Activated CD4-positive, alpha-beta memory T cell treated with anti-CD3 and anti-CD28 coated beads, Interleukin-2, amount 10 ng/mL, durations not matched to agents 7 days and 5 days (primary cell): ENCODE results near the gene PRKCA. TPM values are rescaled to one million over a fixed set of nuclear protein-coding genes. Genes with fewer than 3 reads are reported as not detected.
"Not testable (repeated sequence)": the region's sequence is repeated elsewhere in the genome, so short reads cannot be mapped to it uniquely, and the experiment has no call there.

Experiments used
- CTCF ChIA-PET: fragments of 350-600 bp; sonication (Branson Sonifier 250); formaldehyde crosslinking; loops from one replicate; lab custom pipeline; 2021; ENCODE audit warnings: antibody characterized with exemption, inconsistent platforms; lab: Charles Lee
- POLR2A ChIA-PET: fragments of 350-600 bp; sonication (Branson Sonifier 250); formaldehyde crosslinking; loops from one replicate; lab custom pipeline; 2021; ENCODE audit warnings: antibody characterized with exemption; lab: Charles Lee
- DNase-seq: peaks from one replicate; pipeline ENCODE4 v3.0.0-alpha.2; 2020
- H3K27ac Mint-ChIP-seq: one replicate; pipeline ENCODE4 v1.8.0; 2021; ENCODE audit warnings: mild to moderate bottlenecking, mixed read lengths
- H3K27me3 Mint-ChIP-seq: one replicate; pipeline ENCODE4 v1.8.0; 2021; ENCODE audit warnings: mixed read lengths
- H3K36me3 Mint-ChIP-seq: one replicate; pipeline ENCODE4 v1.8.0; 2021; ENCODE audit warnings: low read depth, mixed read lengths
- H3K4me1 Mint-ChIP-seq: one replicate; pipeline ENCODE4 v1.8.0; 2021; ENCODE audit warnings: mixed read lengths
- H3K4me3 Mint-ChIP-seq: one replicate; pipeline ENCODE4 v1.8.0; 2021; ENCODE audit warnings: mild to moderate bottlenecking, mixed read lengths
- H3K9me3 Mint-ChIP-seq: one replicate; pipeline ENCODE4 v1.8.0; 2021; ENCODE audit warnings: mixed read lengths
- total RNA-seq, 2 experiments: library from RNA; stranded (reverse); gene quantifications; one replicate each; pipeline ENCODE4 v1.2.3, GENCODE V29; 2021

PRKCA gene
- total RNA-seq, 2 experiments from 2014 or later: 57.6 to 61.3 TPM

DNA sequence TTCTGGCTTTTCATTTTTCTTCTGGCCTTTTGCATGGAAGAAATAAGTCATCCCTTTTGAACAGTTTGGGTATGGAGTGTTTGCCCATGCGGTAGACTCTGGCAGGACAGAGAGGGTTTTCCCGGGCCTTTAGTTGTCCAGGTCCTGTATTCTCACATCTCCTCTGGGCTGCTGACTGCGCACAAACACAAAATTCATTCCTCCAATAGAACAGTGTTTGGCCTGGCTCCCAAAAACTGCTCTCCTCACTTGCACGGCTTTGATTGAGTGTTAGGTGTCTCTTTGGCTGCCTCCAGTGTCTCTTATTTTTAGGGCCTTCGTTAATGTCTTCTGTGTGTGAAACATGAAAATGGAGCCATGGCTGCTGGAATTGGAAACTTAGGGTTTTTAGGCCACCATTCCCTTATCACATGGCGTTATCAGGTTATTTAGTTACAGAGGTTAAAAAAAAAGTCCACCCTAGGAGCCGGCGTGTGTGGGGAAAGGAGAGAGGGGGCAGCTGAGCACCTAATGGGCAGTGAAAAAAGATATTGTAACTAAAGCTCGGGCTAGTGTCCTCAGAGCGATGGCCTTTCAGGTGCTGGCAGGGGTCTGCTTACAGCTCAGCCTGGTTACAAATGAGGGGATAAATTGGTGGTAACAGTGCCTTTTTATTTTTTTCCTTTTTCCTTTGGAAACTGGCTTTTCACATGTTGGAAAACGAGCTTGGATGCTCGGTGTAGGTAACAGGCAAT, 47.3 kb downstream of the PRKCA start:
- Mint-ChIP-seq H3K27ac (no peak overlapping the region), H3K9me3 (no peaks in the 10 kb centered on the region), H3K36me3 (peaks cover 4% of the 10 kb centered on the region), H3K4me3 (no peak overlapping the region), H3K4me1 (peaks cover 66% of the 10 kb centered on the region), H3K27me3 (no peaks in the 10 kb centered on the region)
- ChIA-PET POLR2A (interaction anchor here (2.2 kb wide), 1 partner anchor 45 kb away, joined by 5 read pairs; no protein-coding TSS in a partner anchor), CTCF (interaction anchor here (0.9 kb wide), 1 partner anchor 94 kb away, joined by 3 read pairs; no protein-coding TSS in a partner anchor)
- no peak for DNase-seq

DNA sequence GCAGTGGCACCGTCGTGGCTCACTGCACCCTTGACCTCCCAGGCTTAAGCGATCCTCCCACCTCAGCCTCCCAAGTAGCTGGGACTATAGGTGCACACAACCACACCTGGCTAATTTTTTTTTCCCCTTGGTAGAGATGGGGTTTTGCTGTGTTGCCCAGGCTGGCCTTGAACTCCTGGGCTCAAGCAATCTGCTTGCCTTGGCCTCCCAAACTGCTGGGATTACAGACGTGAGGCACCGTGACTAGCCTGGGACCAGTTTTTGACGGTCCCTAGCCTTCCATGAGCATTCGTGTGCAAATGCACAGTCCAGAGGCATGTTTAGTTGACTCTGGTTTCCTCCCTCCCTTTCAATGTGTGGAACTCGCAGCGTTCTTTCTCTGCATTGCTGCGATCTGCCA, 48.2 kb downstream of the PRKCA start:
- CTCF ChIA-PET, H3K9me3 Mint-ChIP-seq, H3K27ac Mint-ChIP-seq, H3K27me3 Mint-ChIP-seq, H3K4me3 Mint-ChIP-seq, POLR2A ChIA-PET, DNase-seq, H3K36me3 Mint-ChIP-seq: not testable (repeated sequence)
- peaks cover 70% of the 10 kb centered on the region for H3K4me1 Mint-ChIP-seq

- no peak for DNase-seq
- ChIA-PET POLR2A (no interaction called here), CTCF (interaction anchor here (1.0 kb wide), 1 partner anchor 216 kb away, joined by 3 read pairs; no protein-coding TSS in a partner anchor)
- Mint-ChIP-seq H3K4me1 (peaks cover 70% of the 10 kb centered on the region), H3K9me3 (no peaks in the 10 kb centered on the region), H3K27ac (no peak overlapping the region), H3K36me3 (peaks cover 3% of the 10 kb centered on the region), H3K4me3 (no peak overlapping the region), H3K27me3 (no peaks in the 10 kb centered on the region)
Measured at GRCh38 chr17:66351033-66351432, 48.6 kb downstream of the PRKCA start.

DNA sequence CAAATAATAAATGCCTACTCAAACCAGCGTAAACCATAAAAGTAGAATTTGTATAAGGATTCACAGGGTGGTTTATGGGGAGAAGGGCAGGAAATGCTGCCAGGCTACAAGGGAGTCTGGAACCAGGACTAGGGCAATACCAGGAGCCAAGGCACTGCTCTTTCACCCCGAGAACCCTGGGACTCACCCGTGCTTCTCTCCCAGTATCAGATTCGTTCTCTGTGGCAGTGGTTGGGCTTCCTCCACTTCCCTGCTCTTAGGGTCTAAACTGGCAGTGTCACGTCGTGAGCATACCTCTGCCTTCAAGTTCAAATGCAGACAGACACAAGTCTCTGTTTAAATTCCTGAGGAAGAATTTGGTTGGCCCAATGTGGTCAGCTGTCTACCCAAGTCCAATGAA, 49.3 kb downstream of the PRKCA start:
- CTCF ChIA-PET: interaction anchor here (1.0 kb wide), 1 partner anchor 215 kb away, joined by 3 read pairs; no protein-coding TSS in a partner anchor

DNA sequence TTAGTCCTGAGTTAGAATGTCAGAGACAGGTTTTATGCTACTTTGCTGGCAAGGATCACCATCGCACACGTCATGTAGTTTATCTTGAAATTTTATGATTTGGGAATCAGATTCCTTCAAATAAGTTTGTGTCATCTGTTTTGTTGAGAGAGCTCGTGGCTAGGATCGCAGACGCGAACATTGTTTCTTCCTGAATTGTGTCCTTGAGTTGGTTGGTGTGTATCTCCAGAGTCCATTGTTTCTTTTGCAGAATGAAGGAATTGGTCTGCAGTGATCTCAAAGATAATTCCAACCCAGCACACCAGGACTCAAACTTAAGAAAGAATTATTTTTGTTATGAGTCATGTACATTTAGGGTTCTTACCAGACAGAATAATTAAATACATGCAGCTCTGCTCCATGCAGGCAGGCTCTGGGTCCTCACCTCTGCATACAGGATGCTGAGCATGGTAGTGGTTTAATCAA, 51.6 kb downstream of the PRKCA start:
- Mint-ChIP-seq H3K27me3 (no peaks in the 10 kb centered on the region), H3K36me3 (peaks cover 3% of the 10 kb centered on the region), H3K9me3 (no peaks in the 10 kb centered on the region), H3K4me1 (peaks cover 57% of the 10 kb centered on the region), H3K27ac (no peak overlapping the region), H3K4me3 (no peak overlapping the region)
- no peak for DNase-seq
- POLR2A ChIA-PET: interaction anchor here (0.9 to 1.4 kb wide), 2 partner anchors 17 to 46 kb away, joined by 3 to 5 read pairs; no protein-coding TSS in a partner anchor
- CTCF ChIA-PET: no interaction called here

More for the DNA sequence above, 49.3 kb downstream of the PRKCA start:
- DNase-seq: no peak
- H3K27me3 Mint-ChIP-seq: no peaks in the 10 kb centered on the region
- H3K27ac Mint-ChIP-seq: no peak overlapping the region
- no peaks in the 10 kb centered on the region for H3K9me3 Mint-ChIP-seq
- peaks cover 70% of the 10 kb centered on the region for H3K4me1 Mint-ChIP-seq
- H3K36me3 Mint-ChIP-seq: peaks cover 3% of the 10 kb centered on the region
- no peak overlapping the region for H3K4me3 Mint-ChIP-seq
- POLR2A ChIA-PET: interaction anchor here (1.8 kb wide), 1 partner anchor 21 kb away, joined by 5 read pairs; no protein-coding TSS in a partner anchor

GRCh38 chr17:66354472-66354871, 52.1 kb downstream of the PRKCA start:
- ChIA-PET POLR2A (interaction anchor here (1.4 kb wide), 1 partner anchor 16 kb away, joined by 3 read pairs; no protein-coding TSS in a partner anchor), CTCF (no interaction called here)
- H3K36me3 Mint-ChIP-seq: peaks cover 3% of the 10 kb centered on the region
- H3K9me3 Mint-ChIP-seq: no peaks in the 10 kb centered on the region
- peaks cover 52% of the 10 kb centered on the region for H3K4me1 Mint-ChIP-seq
- no peak for DNase-seq
- H3K4me3 Mint-ChIP-seq: no peak overlapping the region
- H3K27ac Mint-ChIP-seq: no peak overlapping the region
- H3K27me3 Mint-ChIP-seq: no peaks in the 10 kb centered on the region

DNA sequence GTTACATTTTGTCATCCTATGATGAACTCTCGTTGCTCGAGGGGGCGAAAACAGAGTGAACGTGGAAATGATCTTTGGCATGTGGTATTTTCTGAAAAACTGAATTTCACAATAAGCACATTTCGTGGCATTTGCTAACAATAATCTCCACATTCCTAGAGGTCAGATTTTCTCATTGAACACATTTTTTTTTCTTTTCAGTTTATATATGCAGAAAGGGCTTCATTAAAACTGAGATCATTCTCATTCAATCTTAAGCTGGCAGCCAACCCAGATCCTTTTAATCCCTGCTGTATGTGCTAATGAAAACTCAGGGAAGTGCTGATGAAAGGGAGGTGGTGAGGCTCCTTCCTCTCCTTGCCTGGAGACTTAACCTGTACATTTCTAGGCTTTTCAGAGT, 52.6 kb downstream of the PRKCA start:
- DNase-seq: no peak
- POLR2A ChIA-PET: no interaction called here
- H3K9me3 Mint-ChIP-seq: no peaks in the 10 kb centered on the region
- H3K4me1 Mint-ChIP-seq: peaks cover 48% of the 10 kb centered on the region
- CTCF ChIA-PET: no interaction called here
- no peak overlapping the region for H3K4me3 Mint-ChIP-seq
- H3K27me3 Mint-ChIP-seq: no peaks in the 10 kb centered on the region
- H3K27ac Mint-ChIP-seq: no peak overlapping the region
- peaks cover 5% of the 10 kb centered on the region for H3K36me3 Mint-ChIP-seq

GRCh38 chr17:66355510-66355909, 53.1 kb downstream of the PRKCA start:
- POLR2A ChIA-PET: no interaction called here
- peaks cover 10% of the 10 kb centered on the region for H3K36me3 Mint-ChIP-seq
- no peaks in the 10 kb centered on the region for H3K9me3 Mint-ChIP-seq
- CTCF ChIA-PET: no interaction called here
- H3K4me1 Mint-ChIP-seq: peaks cover 49% of the 10 kb centered on the region
- no peak overlapping the region for H3K4me3 Mint-ChIP-seq
- no peaks in the 10 kb centered on the region for H3K27me3 Mint-ChIP-seq
- H3K27ac Mint-ChIP-seq: no peak overlapping the region
- DNase-seq: no peak

DNA sequence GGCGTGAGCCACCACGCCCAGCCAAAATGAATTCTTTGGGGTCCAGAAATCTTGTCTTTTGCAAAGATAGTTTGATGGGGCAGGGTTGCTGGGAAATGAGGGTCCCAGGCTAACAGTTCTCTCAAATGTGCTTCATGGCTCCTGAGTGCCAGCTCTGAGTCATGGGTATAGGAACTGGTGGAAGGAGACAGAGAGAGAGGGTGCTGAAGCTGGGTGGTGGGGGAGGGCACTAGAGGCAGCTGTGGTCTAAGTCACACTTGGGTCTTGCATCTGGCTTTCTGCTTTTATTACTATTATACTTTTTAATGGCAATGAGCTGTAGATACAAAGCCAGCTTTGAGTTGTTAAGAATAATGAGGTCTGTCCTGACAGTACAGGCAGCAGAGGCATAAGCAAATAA, 54.6 kb downstream of the PRKCA start:
- no peak overlapping the region for H3K4me3 Mint-ChIP-seq
- no peak overlapping the region for H3K27ac Mint-ChIP-seq
- H3K4me1 Mint-ChIP-seq: peaks cover 43% of the 10 kb centered on the region
- no peaks in the 10 kb centered on the region for H3K9me3 Mint-ChIP-seq
- POLR2A ChIA-PET: no interaction called here
- CTCF ChIA-PET: no interaction called here
- no peak for DNase-seq
- H3K36me3 Mint-ChIP-seq: peaks cover 16% of the 10 kb centered on the region
- no peaks in the 10 kb centered on the region for H3K27me3 Mint-ChIP-seq

DNA sequence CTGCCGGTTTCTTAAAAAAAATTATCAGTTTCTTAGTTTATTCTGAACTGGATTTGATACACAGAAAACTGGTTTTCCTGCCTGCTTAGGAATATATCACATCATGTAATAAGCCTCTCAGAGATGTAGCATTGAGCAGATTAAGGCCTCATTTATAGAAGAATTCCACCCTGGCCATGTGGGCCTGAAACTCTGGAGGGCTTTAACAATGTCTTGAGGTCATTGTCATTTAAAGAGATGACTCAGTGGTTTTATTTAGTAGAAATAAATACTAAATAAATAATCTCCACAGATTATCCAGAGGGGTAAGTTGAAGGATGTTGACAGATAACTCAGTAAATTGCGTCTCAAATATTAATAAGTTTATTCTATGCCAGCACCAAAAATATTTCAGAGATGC, 56.9 kb downstream of the PRKCA start:
- Mint-ChIP-seq H3K4me3 (no peak overlapping the region), H3K4me1 (peaks cover 42% of the 10 kb centered on the region), H3K27me3 (no peaks in the 10 kb centered on the region), H3K27ac (no peak overlapping the region), H3K36me3 (peaks cover 16% of the 10 kb centered on the region), H3K9me3 (no peaks in the 10 kb centered on the region)
- ChIA-PET POLR2A (interaction anchor here (0.9 kb wide), 1 partner anchor 14 kb away, joined by 3 read pairs; no protein-coding TSS in a partner anchor), CTCF (interaction anchor here (1.4 kb wide), 1 partner anchor 33 kb away, joined by 3 read pairs; no protein-coding TSS in a partner anchor)
- no peak for DNase-seq

DNA sequence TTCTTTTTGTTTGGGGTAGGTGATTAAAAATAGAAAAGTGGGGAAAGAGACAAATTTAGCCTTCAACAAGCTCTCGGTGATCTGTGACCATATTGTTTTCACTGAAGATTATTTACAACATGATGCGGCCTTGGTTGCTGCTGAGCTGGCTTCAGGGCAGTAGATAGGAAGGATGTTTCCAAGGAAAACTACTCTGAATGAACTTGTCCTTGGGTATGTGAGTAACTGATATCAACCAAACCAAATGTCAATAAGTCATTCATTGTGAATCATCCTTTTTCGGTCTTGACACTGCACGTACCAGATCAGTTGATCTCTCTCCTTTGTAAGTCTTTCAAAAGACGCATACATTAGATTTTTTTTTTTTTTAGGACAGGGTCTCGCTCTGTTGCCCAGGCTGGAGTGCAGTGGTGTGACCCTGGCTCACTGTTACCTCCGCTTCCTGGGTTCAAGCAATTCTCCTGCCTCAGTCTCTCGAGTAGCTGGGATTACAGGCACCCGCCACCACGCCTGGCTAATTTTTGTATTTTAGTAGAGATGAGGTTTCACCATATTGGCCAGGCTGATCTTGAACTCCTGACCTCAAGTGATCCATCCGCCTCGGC, 58.6 kb downstream of the PRKCA start:
- H3K9me3 Mint-ChIP-seq, H3K27ac Mint-ChIP-seq, H3K4me3 Mint-ChIP-seq, POLR2A ChIA-PET, H3K27me3 Mint-ChIP-seq, DNase-seq: not testable (repeated sequence)
- Mint-ChIP-seq H3K36me3 (peaks cover 12% of the 10 kb centered on the region), H3K4me1 (peaks cover 52% of the 10 kb centered on the region)
- CTCF ChIA-PET: interaction anchor here (0.6 to 1.2 kb wide), 4 partner anchors 9 to 1423 kb away, joined by 3 to 5 read pairs (median 4); no protein-coding TSS in a partner anchor

GRCh38 chr17:66364508-66364907, 62.1 kb downstream of the PRKCA start:
- Mint-ChIP-seq H3K36me3 (peaks cover 19% of the 10 kb centered on the region), H3K4me1 (peaks cover 66% of the 10 kb centered on the region), H3K4me3 (peak overlapping the region; percentile 46), H3K27me3 (no peaks in the 10 kb centered on the region), H3K27ac (peak overlapping the region; percentile 44), H3K9me3 (no peaks in the 10 kb centered on the region)
- ChIA-PET CTCF (no interaction called here), POLR2A (no interaction called here)
- no peak for DNase-seq

DNA sequence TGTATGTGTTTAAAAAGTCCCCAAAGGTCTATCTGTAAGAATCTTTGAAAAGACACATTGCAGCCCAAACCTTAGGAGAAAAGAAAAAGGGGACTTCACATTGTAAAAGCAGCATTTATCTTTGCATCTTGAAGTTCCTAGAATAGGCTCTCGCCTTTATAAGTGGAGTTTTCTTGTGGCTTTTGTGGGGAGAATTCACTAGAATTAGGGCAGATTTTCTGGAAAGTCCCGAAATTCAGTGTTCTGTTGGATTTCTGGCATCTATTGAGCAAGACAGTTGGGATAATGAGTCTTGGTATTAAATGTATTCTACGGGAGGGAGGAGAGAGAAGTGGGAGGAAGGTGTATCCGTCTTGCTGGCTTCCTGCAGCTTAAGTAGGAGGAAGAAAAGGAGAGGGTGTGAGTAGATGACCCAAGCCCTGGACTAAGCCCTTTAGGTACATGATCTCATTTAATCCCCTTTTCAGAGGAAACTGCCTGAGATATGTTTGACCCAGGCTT, 62.6 kb downstream of the PRKCA start:
- H3K9me3 Mint-ChIP-seq: no peaks in the 10 kb centered on the region
- POLR2A ChIA-PET: no interaction called here
- CTCF ChIA-PET: no interaction called here
- peak overlapping the region; percentile 46 for H3K4me3 Mint-ChIP-seq
- no peaks in the 10 kb centered on the region for H3K27me3 Mint-ChIP-seq
- H3K27ac Mint-ChIP-seq: peak overlapping the region; percentile 50
- H3K4me1 Mint-ChIP-seq: peaks cover 71% of the 10 kb centered on the region
- H3K36me3 Mint-ChIP-seq: peaks cover 20% of the 10 kb centered on the region
- DNase-seq: no peak
